SK-N-SH (cell line): ENCODE results near the gene OR5C1. TPM values are rescaled to one million over a fixed set of nuclear protein-coding genes. Genes with fewer than 3 reads are reported as not detected.

Experiments used
- CTCF ChIA-PET: fragments of 300-600, 350-600 bp; formaldehyde crosslinking; extraction: SDS; loops from one replicate; lab custom pipeline; 2021; lab: Yijun Ruan, JAX
- POLR2A ChIA-PET: fragments of 350-600 bp; sonication (Branson Sonifier 250); formaldehyde crosslinking; extraction: SDS; loops from one replicate; lab custom pipeline; 2020; ENCODE audit warnings: antibody characterized with exemption, inconsistent platforms; lab: Yijun Ruan, JAX
- DNase-seq: peaks from one replicate; pipeline ENCODE4 v3.0.0; 2012
- H2AFZ ChIP-seq: fragments of 200-600 bp; sonication (generic); 2 replicates; pipeline ENCODE4 v1.8.1; 2016; ENCODE audit warnings: antibody characterized with exemption, mild to moderate bottlenecking, low read depth
- H3F3A ChIP-seq: fragments of 200-600 bp; sonication (generic); replicated peaks from 2 replicates; pipeline ENCODE3; 2016; ENCODE audit warnings: antibody characterized with exemption, mild to moderate bottlenecking; ENCODE audit not compliant: insufficient read depth
- H3K27ac ChIP-seq, 2 experiments: fragments of 200-500 bp in 1 of 2; fragments of 200-600 bp in 1 of 2; sonication (Bioruptor generic) in 1 of 2; sonication (generic), shearing (Covaris generic) in 1 of 2; 2 replicates each; pipeline versions ENCODE4 v1.5.1 to v1.6.1; 2014 to 2016; ENCODE audit warnings: low read depth in 2 of 2, inconsistent platforms in 1 of 2, low read length in 1 of 2, mild to moderate bottlenecking in 1 of 2, mixed read lengths in 1 of 2
- H3K27me3 ChIP-seq: fragments of 200-600 bp; sonication (generic), shearing (Covaris generic); 2 replicates; pipeline ENCODE4 v1.6.1; 2016; ENCODE audit warnings: mixed run types; ENCODE audit not compliant: insufficient read depth
- H3K36me3 ChIP-seq, 2 experiments: fragments of 200-500 bp in 1 of 2; fragments of 200-600 bp in 1 of 2; sonication (Bioruptor generic) in 1 of 2; sonication (generic) in 1 of 2; replicated peaks in 1 of 2; 2 replicates each; pipeline versions ENCODE3 to v1.5.1; 2014 to 2016; ENCODE audit warnings: low read length in 1 of 2, mild to moderate bottlenecking in 1 of 2; ENCODE audit not compliant: insufficient read depth in 2 of 2, control insufficient read depth in 1 of 2
- H3K4me1 ChIP-seq, 2 experiments: fragments of 200-500 bp in 1 of 2; fragments of 200-600 bp in 1 of 2; sonication (Bioruptor generic) in 1 of 2; sonication (generic), shearing (Covaris generic) in 1 of 2; 2 replicates each; pipeline versions ENCODE4 v1.5.1 to v1.6.1; 2014 to 2016; ENCODE audit warnings: low read depth in 1 of 2, low read length in 1 of 2, mixed run types in 1 of 2; ENCODE audit not compliant: insufficient read depth in 2 of 2, control insufficient read depth in 1 of 2
- H3K4me2 ChIP-seq: fragments of 200-600 bp; sonication (generic), shearing (Covaris generic); 2 replicates; pipeline ENCODE4 v1.6.1; 2017; ENCODE audit warnings: mixed run types
- H3K4me3 ChIP-seq, 2 experiments: fragments of 200-500 bp in 1 of 2; fragments of 200-600 bp in 1 of 2; sonication (Bioruptor generic) in 1 of 2; sonication (generic), shearing (Covaris generic) in 1 of 2; 2 replicates each; pipeline versions ENCODE4 v1.5.1 to v1.8.1; 2014 to 2016; ENCODE audit warnings: low read depth in 2 of 2, inconsistent platforms in 1 of 2, low read length in 1 of 2, mild to moderate bottlenecking in 1 of 2, mixed read lengths in 1 of 2, moderate library complexity in 1 of 2
- H3K79me2 ChIP-seq: fragments of 200-600 bp; sonication (generic); 2 replicates; pipeline ENCODE4 v1.8.1; 2017; ENCODE audit warnings: mild to moderate bottlenecking; ENCODE audit not compliant: insufficient read depth
- H3K9ac ChIP-seq: fragments of 200-600 bp; sonication (generic); 2 replicates; pipeline ENCODE4 v1.6.1; 2017; ENCODE audit warnings: mixed run types
- H3K9me2 ChIP-seq: fragments of 200-600 bp; sonication (generic); 2 replicates; pipeline ENCODE4 v1.6.1; 2017; ENCODE audit warnings: mixed run types
- H3K9me3 ChIP-seq: fragments of 200-600 bp; sonication (generic); 2 replicates; pipeline ENCODE4 v1.6.1; 2017; ENCODE audit warnings: mixed run types, mild to moderate bottlenecking, moderate library complexity
- H4K20me1 ChIP-seq: fragments of 200-600 bp; sonication (generic); 2 replicates; pipeline ENCODE4 v1.6.1; 2017; ENCODE audit warnings: mild to moderate bottlenecking, mixed run types; ENCODE audit not compliant: insufficient read depth
- CTCF ChIP-seq: fragments of 200-600 bp; sonication (generic); IDR thresholded peaks from 2 replicates; pipeline ENCODE4 v1.6.1; 2017; ENCODE audit warnings: antibody characterized with exemption, mild to moderate bottlenecking, moderate library complexity
- FOSL2 ChIP-seq: IDR thresholded peaks from 2 replicates; pipeline ENCODE4 v1.4.0; 2012; ENCODE audit warnings: low read depth, mild to moderate bottlenecking, moderate library complexity, borderline replicate concordance
- FOXM1 ChIP-seq: IDR thresholded peaks from 2 replicates; pipeline ENCODE4 v1.4.0; 2012; ENCODE audit warnings: low read depth, mild to moderate bottlenecking
- MAX ChIP-seq: IDR thresholded peaks from 2 replicates; pipeline ENCODE4 v1.4.0; 2012; ENCODE audit warnings: low read depth
- POLR2AphosphoS5 ChIP-seq: IDR thresholded peaks from 2 replicates; pipeline ENCODE4 v1.6.1; 2012; ENCODE audit warnings: low read depth, low read length
- RXRA ChIP-seq: IDR thresholded peaks from 2 replicates; pipeline ENCODE4 v1.4.0; 2012; ENCODE audit warnings: low read depth, mild to moderate bottlenecking, borderline replicate concordance
- TCF12 ChIP-seq: IDR thresholded peaks from 2 replicates; pipeline ENCODE4 v1.4.0; 2012
- TEAD4 ChIP-seq: IDR thresholded peaks from 2 replicates; pipeline ENCODE4 v1.4.0; 2012; ENCODE audit warnings: mild to moderate bottlenecking, borderline replicate concordance; ENCODE audit not compliant: insufficient read depth
- YY1 ChIP-seq: IDR thresholded peaks from 2 replicates; pipeline ENCODE4 v1.4.0; 2012; ENCODE audit warnings: low read depth, mild to moderate bottlenecking
- WGBS: methylation state at CpG from one replicate; pipeline ENCODE4 v1.1.6; 2017; ENCODE audit warnings: low lambda C conversion rate; 5-methylcytosine and 5-hydroxymethylcytosine counted together
- polyA plus RNA-seq, 3 experiments: library from polyadenylated mRNA; depleted of rRNA; stranded (reverse); fragments of >200 nt; gene quantifications; 2 replicates each; pipeline ENCODE4 v1.2.3, GENCODE V29; 2012
- TF ChIP-seq, protein P1 (sequence below): IDR thresholded peaks from 2 replicates; pipeline ENCODE4 v1.6.1; 2012; ENCODE audit warnings: mild to moderate bottlenecking, low read depth, low read length, moderate library complexity

The OR5C1 gene
- polyA plus RNA-seq, 1 of the 3 experiments (the other 2 are of a cell fraction) = not detected

DNA sequence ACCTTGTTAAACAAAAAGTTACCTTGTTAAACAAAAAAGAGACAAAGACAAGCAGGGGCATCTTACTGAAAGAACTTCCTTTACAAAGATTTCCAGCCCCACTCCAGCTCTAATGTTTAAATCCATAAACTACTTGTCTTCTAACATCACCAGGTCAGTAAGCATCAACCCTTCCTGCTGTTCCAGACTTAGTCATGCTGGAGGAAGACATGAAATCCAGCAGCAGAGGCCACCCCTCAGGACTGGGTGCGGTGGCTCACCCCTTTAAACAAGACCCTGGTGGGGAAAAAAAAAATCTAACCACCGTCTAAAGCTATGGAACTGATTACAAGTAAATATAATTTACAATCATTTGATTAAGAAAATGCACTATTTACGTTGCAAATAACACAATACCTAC, 30.6 kb downstream of the OR5C1 start (continued):
- TF ChIP-seq RXRA = no peak
- TF ChIP-seq YY1 = no peak
- TF ChIP-seq, all 33 proteins: peak for 0

DNA sequence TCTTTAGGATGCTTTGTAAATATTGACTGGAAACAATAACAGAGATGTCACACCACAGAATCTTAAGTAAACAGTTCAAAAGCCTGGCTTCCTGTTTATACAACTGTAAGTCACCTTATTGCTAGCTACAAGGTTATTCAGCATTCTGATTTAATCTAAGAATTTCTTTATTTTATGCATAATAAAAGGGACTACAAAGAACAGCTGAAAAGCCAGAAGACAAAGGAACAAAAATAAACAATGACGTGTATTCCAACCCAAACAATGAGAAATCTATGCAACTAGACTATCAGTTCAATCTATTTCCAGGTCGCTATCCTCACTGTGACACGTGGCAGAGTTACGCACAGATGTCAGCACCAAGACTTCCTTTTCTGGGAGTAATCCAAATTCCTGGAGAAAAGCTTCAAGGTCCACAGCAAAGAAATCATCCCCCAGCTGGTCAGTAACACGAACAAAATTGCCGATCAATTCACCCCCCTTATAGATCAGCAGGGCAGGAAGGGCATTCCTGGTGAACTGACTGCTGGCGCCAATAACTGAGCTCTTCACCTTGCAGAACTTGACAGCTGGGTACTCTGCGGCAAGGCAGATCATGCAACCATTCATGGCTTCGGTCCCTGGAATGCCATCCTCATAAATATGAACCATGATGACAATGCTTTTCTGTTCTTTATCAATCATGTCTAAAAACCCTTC, 31.2 kb downstream of the OR5C1 start:
- CTCF ChIA-PET = interaction anchor here (1.3 to 4.2 kb wide), 3 partner anchors 9 to 321 kb away, joined by 6 to 25 read pairs (median 8); no protein-coding TSS in a partner anchor
- H2AFZ ChIP-seq = no peak overlapping the region
- 77% methylated on average over 9 of the region's 9 CpGs for WGBS
- H3K27me3 ChIP-seq = no peaks in the 10 kb centered on the region
- no peak for DNase-seq
- peak overlapping the region in 1 of 2 experiments; percentile 67; a peak in 2 of 4 replicates for H3K27ac ChIP-seq
- H3K79me2 ChIP-seq = peaks cover 51% of the 10 kb centered on the region
- H3K4me2 ChIP-seq = peak overlapping the region; percentile 3; the same call in 1 of the 2 replicates
- peaks cover 21% of the 10 kb centered on the region for H4K20me1 ChIP-seq
- no peak overlapping the region for H3K9ac ChIP-seq
- POLR2A ChIA-PET = interaction anchor here (0.7 kb wide), 1 partner anchor 8 kb away, joined by 3 read pairs; the partner anchor contains the start of gene PDCL
- H3K9me2 ChIP-seq = no peaks in the 10 kb centered on the region
- H3K36me3 ChIP-seq = peaks cover 44 to 58% of the 10 kb centered on the region in 2 experiments
- H3K9me3 ChIP-seq = no peaks in the 10 kb centered on the region
- TF ChIP-seq TCF12 (peak; percentile 15; the same call in 1 of the 2 replicates), FOXM1 (no peak)
- TF ChIP-seq, protein P1, sequence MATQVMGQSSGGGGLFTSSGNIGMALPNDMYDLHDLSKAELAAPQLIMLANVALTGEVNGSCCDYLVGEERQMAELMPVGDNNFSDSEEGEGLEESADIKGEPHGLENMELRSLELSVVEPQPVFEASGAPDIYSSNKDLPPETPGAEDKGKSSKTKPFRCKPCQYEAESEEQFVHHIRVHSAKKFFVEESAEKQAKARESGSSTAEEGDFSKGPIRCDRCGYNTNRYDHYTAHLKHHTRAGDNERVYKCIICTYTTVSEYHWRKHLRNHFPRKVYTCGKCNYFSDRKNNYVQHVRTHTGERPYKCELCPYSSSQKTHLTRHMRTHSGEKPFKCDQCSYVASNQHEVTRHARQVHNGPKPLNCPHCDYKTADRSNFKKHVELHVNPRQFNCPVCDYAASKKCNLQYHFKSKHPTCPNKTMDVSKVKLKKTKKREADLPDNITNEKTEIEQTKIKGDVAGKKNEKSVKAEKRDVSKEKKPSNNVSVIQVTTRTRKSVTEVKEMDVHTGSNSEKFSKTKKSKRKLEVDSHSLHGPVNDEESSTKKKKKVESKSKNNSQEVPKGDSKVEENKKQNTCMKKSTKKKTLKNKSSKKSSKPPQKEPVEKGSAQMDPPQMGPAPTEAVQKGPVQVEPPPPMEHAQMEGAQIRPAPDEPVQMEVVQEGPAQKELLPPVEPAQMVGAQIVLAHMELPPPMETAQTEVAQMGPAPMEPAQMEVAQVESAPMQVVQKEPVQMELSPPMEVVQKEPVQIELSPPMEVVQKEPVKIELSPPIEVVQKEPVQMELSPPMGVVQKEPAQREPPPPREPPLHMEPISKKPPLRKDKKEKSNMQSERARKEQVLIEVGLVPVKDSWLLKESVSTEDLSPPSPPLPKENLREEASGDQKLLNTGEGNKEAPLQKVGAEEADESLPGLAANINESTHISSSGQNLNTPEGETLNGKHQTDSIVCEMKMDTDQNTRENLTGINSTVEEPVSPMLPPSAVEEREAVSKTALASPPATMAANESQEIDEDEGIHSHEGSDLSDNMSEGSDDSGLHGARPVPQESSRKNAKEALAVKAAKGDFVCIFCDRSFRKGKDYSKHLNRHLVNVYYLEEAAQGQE = no peak
- peaks cover 3 to 22% of the 10 kb centered on the region in 2 experiments; a peak in 3 of 4 replicates for H3K4me1 ChIP-seq
- H3K4me3 ChIP-seq = no peak overlapping the region
- peaks cover 29% of the 10 kb centered on the region for H3F3A ChIP-seq

DNA sequence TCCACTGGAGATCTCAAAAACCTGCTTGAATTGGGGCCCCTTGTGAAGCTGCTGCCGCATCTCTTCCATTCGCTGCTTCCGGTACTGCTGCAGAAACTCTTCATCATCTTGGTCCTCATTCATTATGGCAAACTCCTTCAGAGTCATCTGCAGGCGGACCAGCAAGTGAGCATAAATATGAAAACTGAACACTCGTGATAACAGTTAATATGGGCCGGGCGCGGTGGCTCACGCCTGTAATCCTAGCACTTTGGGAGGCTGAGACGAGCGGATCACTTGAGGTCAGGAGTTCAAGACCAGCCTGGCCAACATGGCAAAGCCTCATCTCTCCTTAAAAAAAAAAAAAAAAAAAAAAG, 31.7 kb downstream of the OR5C1 start:
- H3K9me2 ChIP-seq = no peaks in the 10 kb centered on the region
- H3K9me3 ChIP-seq = no peaks in the 10 kb centered on the region
- H3K4me2 ChIP-seq = 0 out of 2 replicates have a peak overlapping the region, but pooled peaks have one; percentile 3
- peaks cover 3 to 21% of the 10 kb centered on the region in 2 experiments; a peak in 3 of 4 replicates for H3K4me1 ChIP-seq
- no peak for DNase-seq
- H3K27ac ChIP-seq = peak overlapping the region in 1 of 2 experiments; percentile 67; a peak in 1 of 4 replicates
- POLR2A ChIA-PET = interaction anchor here (0.7 kb wide), 1 partner anchor 8 kb away, joined by 3 read pairs; the partner anchor contains the start of gene PDCL
- H3F3A ChIP-seq = peaks cover 29% of the 10 kb centered on the region
- H4K20me1 ChIP-seq = peaks cover 21% of the 10 kb centered on the region
- TF ChIP-seq CTCF (no peak), POLR2AphosphoS5 (no peak), YY1 (no peak), FOSL2 (no peak), TEAD4 (no peak), FOXM1 (no peak), MAX (no peak)
- CTCF ChIA-PET = interaction anchor here (0.6 to 4.2 kb wide), 4 partner anchors 10 to 726 kb away, joined by 3 to 25 read pairs (median 7); no protein-coding TSS in a partner anchor
- H3K79me2 ChIP-seq = peaks cover 56% of the 10 kb centered on the region
- WGBS = 98% methylated on average over 11 of the region's 11 CpGs
- H3K36me3 ChIP-seq = peaks cover 49 to 58% of the 10 kb centered on the region in 2 experiments
- H3K4me3 ChIP-seq = no peak overlapping the region
- H3K9ac ChIP-seq = no peak overlapping the region
- H2AFZ ChIP-seq = no peak overlapping the region
- H3K27me3 ChIP-seq = no peaks in the 10 kb centered on the region
